ENCODE data around the gene MLN.

Gene MLN

DNA sequence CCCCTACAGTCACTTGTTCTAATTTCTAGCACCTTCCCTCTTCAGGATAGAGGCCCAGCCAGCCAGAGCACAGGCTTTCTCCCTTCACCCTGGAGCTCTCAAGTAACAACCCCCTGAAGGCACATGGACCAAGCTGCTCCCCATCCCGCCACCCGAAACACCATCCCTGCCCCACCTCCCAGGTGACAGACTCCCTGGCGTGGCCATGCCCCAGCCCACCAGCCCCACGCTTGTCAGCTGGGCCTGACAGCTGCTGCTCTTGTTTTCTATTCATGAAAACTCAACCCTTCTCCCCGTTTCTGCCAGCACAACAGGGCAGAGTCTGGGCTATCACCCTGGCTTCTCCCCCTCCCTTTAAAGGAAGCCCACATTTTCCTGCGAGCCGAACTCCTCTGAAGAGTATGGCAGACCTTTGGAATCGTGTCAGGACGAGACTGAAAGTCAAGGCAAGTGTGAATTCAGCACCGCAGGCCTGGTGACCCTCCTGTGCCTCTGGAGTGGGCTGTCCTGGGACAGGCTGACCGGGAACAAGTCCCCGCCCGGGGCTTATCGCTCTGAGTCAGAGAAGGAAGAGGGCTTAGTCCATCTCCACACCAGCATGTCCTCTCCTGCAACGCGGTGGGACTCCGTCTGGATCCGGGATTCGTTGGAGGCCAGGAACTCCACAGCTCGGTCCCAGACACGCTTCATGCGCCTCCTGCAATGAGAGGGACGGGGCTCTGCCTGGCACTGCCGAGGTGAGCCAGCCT is 31.5 kb downstream of the MLN start:
- H3K27me3 ChIP-seq (ENCODE audit: control insufficient read depth, insufficient read depth, low read length): no peaks in the 10 kb centered on the region
- peaks cover under 1% of the 10 kb centered on the region for H3K79me2 ChIP-seq
- H3K36me3 ChIP-seq (ENCODE audit: control insufficient read depth, insufficient read depth, low read length): no peaks in the 10 kb centered on the region
- no peaks in the 10 kb centered on the region for H3K9me3 ChIP-seq (ENCODE audit: control insufficient read depth, low read length)
- no peak overlapping the region for H3K4me3 ChIP-seq (ENCODE audit: low read depth, low read length)
- no peak overlapping the region for H2AFZ ChIP-seq
- no peak overlapping the region for H3K9ac ChIP-seq
- peaks cover 12% of the 10 kb centered on the region for H3K4me1 ChIP-seq
- H3K4me2 ChIP-seq (ENCODE audit: low read length): no peak overlapping the region
- no peak overlapping the region for H3K27ac ChIP-seq
- no peak for TF ChIP-seq CTCF (IDR thresholded peaks at IDR 0.05)

DNA sequence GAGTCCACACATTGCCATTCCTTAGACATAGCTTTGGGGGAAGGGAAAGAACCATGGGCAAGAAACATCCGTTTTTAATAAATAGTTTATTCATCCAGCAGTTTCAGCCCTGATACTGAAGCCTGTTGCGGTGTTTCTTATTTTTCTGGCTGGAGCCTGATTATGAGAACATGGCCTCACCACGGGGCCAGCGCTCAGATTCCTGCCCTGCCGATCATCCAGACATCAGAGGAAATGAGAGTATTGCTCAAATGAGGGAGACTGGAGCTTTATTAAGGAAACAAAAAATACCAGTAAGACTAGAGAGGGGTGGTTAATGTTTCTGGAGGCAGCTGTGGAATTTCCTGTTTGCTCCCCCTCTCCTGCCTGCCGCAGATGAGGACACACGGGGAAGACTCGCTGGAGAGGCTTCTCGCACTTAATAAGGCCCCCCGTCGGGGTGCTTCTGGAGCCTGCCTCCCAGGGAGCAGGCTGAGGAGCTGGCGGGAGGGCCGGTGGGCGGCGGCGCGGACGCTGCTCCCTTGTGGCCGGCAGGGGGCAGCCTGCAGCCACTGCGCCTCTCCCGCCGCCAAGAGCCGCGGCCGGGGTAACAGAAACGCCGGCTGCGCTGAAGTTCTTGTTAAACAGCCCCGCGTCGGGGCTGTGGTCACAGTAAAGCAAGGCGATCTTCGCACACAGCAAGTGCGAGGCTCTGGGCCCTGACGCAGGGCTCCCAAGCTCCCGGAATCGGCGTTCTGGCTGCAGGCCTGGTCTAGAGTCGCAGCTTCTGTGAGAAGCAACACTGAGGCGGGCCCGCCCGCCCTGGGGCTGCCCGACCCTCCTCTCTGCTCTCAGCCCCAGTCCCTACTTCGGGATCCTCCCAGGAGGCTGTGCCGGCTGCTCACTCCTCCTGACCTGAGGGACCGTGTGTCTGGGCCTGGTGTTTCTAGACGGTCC is 32.4 kb downstream of the MLN start:
- Histone ChIP-seq H3K79me2 (no peaks in the 10 kb centered on the region), H3K36me3 (ENCODE audit: control insufficient read depth, insufficient read depth, low read length) (no peaks in the 10 kb centered on the region), H3K27ac (peak overlapping the region; percentile 25), H3K4me3 (ENCODE audit: low read depth, low read length) (no peak overlapping the region), H3K4me2 (ENCODE audit: low read length) (no peak overlapping the region), H2AFZ (no peak overlapping the region), H3K27me3 (ENCODE audit: control insufficient read depth, insufficient read depth, low read length) (no peaks in the 10 kb centered on the region), H3K4me1 (peaks cover 12% of the 10 kb centered on the region), H3K9me3 (ENCODE audit: control insufficient read depth, low read length) (no peaks in the 10 kb centered on the region), H3K9ac (no peak overlapping the region)
- peak; percentile 78 for TF ChIP-seq CTCF (IDR thresholded peaks at IDR 0.05)

DNA sequence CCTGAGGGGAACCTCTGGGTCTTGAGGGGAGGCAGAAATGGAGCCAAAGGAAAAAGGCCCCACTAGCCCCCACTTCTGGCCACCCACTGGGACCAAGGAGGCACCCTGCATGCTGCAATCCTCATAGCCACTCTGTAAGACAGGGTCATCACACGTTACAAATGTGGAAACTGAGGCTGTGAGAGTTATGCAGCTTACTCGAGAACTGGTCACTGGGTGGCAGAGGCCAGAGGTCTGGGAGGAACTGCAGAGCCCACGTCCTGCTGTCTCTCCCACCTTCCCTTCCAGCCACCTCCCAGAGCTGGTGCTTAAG is 33.0 kb downstream of the MLN start:
- no peak overlapping the region for H3K4me3 ChIP-seq (ENCODE audit: low read depth, low read length)

DNA sequence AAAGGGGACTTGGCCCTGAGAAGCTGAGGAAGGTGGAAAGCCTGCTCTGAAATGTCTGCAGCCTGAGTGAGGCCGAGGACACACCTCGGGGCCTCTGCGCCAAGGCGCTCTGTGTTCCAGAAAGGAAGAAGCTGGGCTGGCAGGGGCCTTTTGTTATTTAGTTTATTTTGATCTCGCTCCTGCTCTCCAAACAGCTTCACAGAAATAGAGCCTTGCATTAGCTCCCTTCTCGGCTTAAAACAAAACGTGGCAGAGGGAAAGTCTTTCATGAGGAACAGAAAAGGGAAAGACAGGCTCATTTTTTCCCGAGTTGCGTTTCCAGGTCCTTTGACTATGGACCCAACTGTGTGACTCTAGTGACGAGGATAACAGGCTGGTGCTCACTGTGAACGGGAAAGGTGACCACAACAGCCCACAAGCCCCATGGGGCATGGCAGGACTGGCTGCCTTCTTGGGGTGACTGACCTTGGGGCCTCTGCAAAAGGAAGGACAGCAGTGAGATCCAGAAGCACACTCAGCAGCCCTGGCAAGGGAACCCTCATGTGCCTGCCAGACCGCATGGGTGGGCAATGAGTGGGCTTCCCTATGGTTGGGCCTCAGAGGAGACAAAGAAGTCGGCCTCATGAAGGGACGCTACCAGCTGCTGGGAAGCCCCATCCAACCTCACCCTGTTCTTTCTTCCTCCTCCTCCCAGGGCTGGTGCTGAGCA is 33.5 kb downstream of the MLN start:
- Histone ChIP-seq H3K36me3 (ENCODE audit: control insufficient read depth, insufficient read depth, low read length) (no peaks in the 10 kb centered on the region), H3K79me2 (no peaks in the 10 kb centered on the region), H3K27me3 (ENCODE audit: control insufficient read depth, insufficient read depth, low read length) (no peaks in the 10 kb centered on the region), H3K4me2 (ENCODE audit: low read length) (no peak overlapping the region), H3K4me1 (peaks cover 12% of the 10 kb centered on the region), H2AFZ (peak overlapping the region; percentile 11), H3K27ac (peak overlapping the region; percentile 25), H3K4me3 (ENCODE audit: low read depth, low read length) (no peak overlapping the region), H3K9me3 (ENCODE audit: control insufficient read depth, low read length) (no peaks in the 10 kb centered on the region), H3K9ac (no peak overlapping the region)
- TF ChIP-seq CTCF (IDR thresholded peaks at IDR 0.05): no peak

More for the DNA sequence above, 33.0 kb downstream of the MLN start:
- peaks cover 12% of the 10 kb centered on the region for H3K4me1 ChIP-seq
- no peaks in the 10 kb centered on the region for H3K79me2 ChIP-seq
- H3K9me3 ChIP-seq (ENCODE audit: control insufficient read depth, low read length): no peaks in the 10 kb centered on the region
- H3K36me3 ChIP-seq (ENCODE audit: control insufficient read depth, insufficient read depth, low read length): no peaks in the 10 kb centered on the region
- no peak for TF ChIP-seq CTCF (IDR thresholded peaks at IDR 0.05)
- H3K27ac ChIP-seq: peak overlapping the region; percentile 25
- no peaks in the 10 kb centered on the region for H3K27me3 ChIP-seq (ENCODE audit: control insufficient read depth, insufficient read depth, low read length)
- no peak overlapping the region for H3K4me2 ChIP-seq (ENCODE audit: low read length)
- H2AFZ ChIP-seq: no peak overlapping the region
- no peak overlapping the region for H3K9ac ChIP-seq

Measured in parathyroid adenoma (tissue), 2 donors.